ENCODE results near the gene TACR1.
"Not testable (repeated sequence)": the region's sequence is repeated elsewhere in the genome, so short reads cannot be mapped to it uniquely, and the experiment has no call there.

The TACR1 gene

GRCh38 chr2:75057150-75057549 is 142.2 kb downstream of the TACR1 start:
- H3K27ac ChIP-seq (ENCODE audit: insufficient read depth, low read length, poor library complexity, severe bottlenecking); H3K4me3 ChIP-seq (ENCODE audit: insufficient read depth, low read depth, low read length, poor library complexity, severe bottlenecking); H3K36me3 ChIP-seq (ENCODE audit: control insufficient read depth, insufficient read depth, low read length); H3K4me1 ChIP-seq (ENCODE audit: control insufficient read depth, insufficient read depth, low read length, poor library complexity, severe bottlenecking); H3K27me3 ChIP-seq (replicated peaks; ENCODE audit: control insufficient read depth, insufficient read depth, low read length, poor library complexity, severe bottlenecking); H3K9me3 ChIP-seq (ENCODE audit: control insufficient read depth, low read length); DNase-seq: not testable (repeated sequence)

- H3K9me3 ChIP-seq (ENCODE audit: control insufficient read depth, low read length), result no peaks in the 10 kb centered on the region
- no peak overlapping the region for H3K4me3 ChIP-seq (ENCODE audit: insufficient read depth, low read depth, low read length, poor library complexity, severe bottlenecking)
- H3K27ac ChIP-seq (ENCODE audit: insufficient read depth, low read length, poor library complexity, severe bottlenecking), result no peak overlapping the region
- no peak for DNase-seq
- H3K4me1 ChIP-seq (ENCODE audit: control insufficient read depth, insufficient read depth, low read length, poor library complexity, severe bottlenecking), result no peaks in the 10 kb centered on the region
- H3K36me3 ChIP-seq (ENCODE audit: control insufficient read depth, insufficient read depth, low read length), result no peaks in the 10 kb centered on the region
- H3K27me3 ChIP-seq (replicated peaks; ENCODE audit: control insufficient read depth, insufficient read depth, low read length, poor library complexity, severe bottlenecking), result no peaks in the 10 kb centered on the region
Observed at GRCh38 chr2:75055820-75056675, 143.3 kb downstream of the TACR1 start.

GRCh38 chr2:75055142-75055819 is 144.0 kb downstream of the TACR1 start:
- H3K27me3 ChIP-seq (replicated peaks; ENCODE audit: control insufficient read depth, insufficient read depth, low read length, poor library complexity, severe bottlenecking), result no peaks in the 10 kb centered on the region
- no peak for DNase-seq
- H3K4me3 ChIP-seq (ENCODE audit: insufficient read depth, low read depth, low read length, poor library complexity, severe bottlenecking), result no peak overlapping the region
- no peak overlapping the region for H3K27ac ChIP-seq (ENCODE audit: insufficient read depth, low read length, poor library complexity, severe bottlenecking)
- H3K4me1 ChIP-seq (ENCODE audit: control insufficient read depth, insufficient read depth, low read length, poor library complexity, severe bottlenecking), result no peaks in the 10 kb centered on the region
- no peaks in the 10 kb centered on the region for H3K36me3 ChIP-seq (ENCODE audit: control insufficient read depth, insufficient read depth, low read length)
- H3K9me3 ChIP-seq (ENCODE audit: control insufficient read depth, low read length), result no peaks in the 10 kb centered on the region

- H3K4me3 ChIP-seq (ENCODE audit: insufficient read depth, low read depth, low read length, poor library complexity, severe bottlenecking), result no peak overlapping the region
- no peak overlapping the region for H3K27ac ChIP-seq (ENCODE audit: insufficient read depth, low read length, poor library complexity, severe bottlenecking)
- H3K27me3 ChIP-seq (replicated peaks; ENCODE audit: control insufficient read depth, insufficient read depth, low read length, poor library complexity, severe bottlenecking), result no peaks in the 10 kb centered on the region
- H3K9me3 ChIP-seq (ENCODE audit: control insufficient read depth, low read length), result no peaks in the 10 kb centered on the region
- no peaks in the 10 kb centered on the region for H3K4me1 ChIP-seq (ENCODE audit: control insufficient read depth, insufficient read depth, low read length, poor library complexity, severe bottlenecking)
- no peak for DNase-seq
- no peaks in the 10 kb centered on the region for H3K36me3 ChIP-seq (ENCODE audit: control insufficient read depth, insufficient read depth, low read length)
Observed at GRCh38 chr2:75054296-75054695, 145.0 kb downstream of the TACR1 start.

GRCh38 chr2:75053484-75054112 is 145.7 kb downstream of the TACR1 start:
- Histone ChIP-seq H3K27me3 (replicated peaks; ENCODE audit: control insufficient read depth, insufficient read depth, low read length, poor library complexity, severe bottlenecking) (no peaks in the 10 kb centered on the region), H3K27ac (ENCODE audit: insufficient read depth, low read length, poor library complexity, severe bottlenecking) (no peak overlapping the region), H3K4me1 (ENCODE audit: control insufficient read depth, insufficient read depth, low read length, poor library complexity, severe bottlenecking) (no peaks in the 10 kb centered on the region), H3K9me3 (ENCODE audit: control insufficient read depth, low read length) (no peaks in the 10 kb centered on the region), H3K36me3 (ENCODE audit: control insufficient read depth, insufficient read depth, low read length) (no peaks in the 10 kb centered on the region), H3K4me3 (ENCODE audit: insufficient read depth, low read depth, low read length, poor library complexity, severe bottlenecking) (no peak overlapping the region)
- DNase-seq, result no peak

GRCh38 chr2:75047992-75048625 is 151.2 kb downstream of the TACR1 start:
- Histone ChIP-seq H3K4me3 (ENCODE audit: insufficient read depth, low read depth, low read length, poor library complexity, severe bottlenecking) (no peak overlapping the region), H3K9me3 (ENCODE audit: control insufficient read depth, low read length) (no peaks in the 10 kb centered on the region), H3K36me3 (ENCODE audit: control insufficient read depth, insufficient read depth, low read length) (no peaks in the 10 kb centered on the region), H3K27ac (ENCODE audit: insufficient read depth, low read length, poor library complexity, severe bottlenecking) (no peak overlapping the region), H3K4me1 (ENCODE audit: control insufficient read depth, insufficient read depth, low read length, poor library complexity, severe bottlenecking) (no peaks in the 10 kb centered on the region), H3K27me3 (replicated peaks; ENCODE audit: control insufficient read depth, insufficient read depth, low read length, poor library complexity, severe bottlenecking) (no peaks in the 10 kb centered on the region)
- DNase-seq, result no peak

- Histone ChIP-seq H3K27me3 (replicated peaks; ENCODE audit: control insufficient read depth, insufficient read depth, low read length, poor library complexity, severe bottlenecking) (no peaks in the 10 kb centered on the region), H3K4me1 (ENCODE audit: control insufficient read depth, insufficient read depth, low read length, poor library complexity, severe bottlenecking) (no peaks in the 10 kb centered on the region), H3K36me3 (ENCODE audit: control insufficient read depth, insufficient read depth, low read length) (no peaks in the 10 kb centered on the region), H3K4me3 (ENCODE audit: insufficient read depth, low read depth, low read length, poor library complexity, severe bottlenecking) (no peak overlapping the region), H3K27ac (ENCODE audit: insufficient read depth, low read length, poor library complexity, severe bottlenecking) (no peak overlapping the region), H3K9me3 (ENCODE audit: control insufficient read depth, low read length) (no peaks in the 10 kb centered on the region)
- DNase-seq, result no peak
Observed at GRCh38 chr2:75047189-75047991, 151.9 kb downstream of the TACR1 start.

- Histone ChIP-seq H3K4me1 (ENCODE audit: control insufficient read depth, insufficient read depth, low read length, poor library complexity, severe bottlenecking) (no peaks in the 10 kb centered on the region), H3K4me3 (ENCODE audit: insufficient read depth, low read depth, low read length, poor library complexity, severe bottlenecking) (no peak overlapping the region), H3K36me3 (ENCODE audit: control insufficient read depth, insufficient read depth, low read length) (no peaks in the 10 kb centered on the region), H3K27ac (ENCODE audit: insufficient read depth, low read length, poor library complexity, severe bottlenecking) (no peak overlapping the region), H3K27me3 (replicated peaks; ENCODE audit: control insufficient read depth, insufficient read depth, low read length, poor library complexity, severe bottlenecking) (no peaks in the 10 kb centered on the region), H3K9me3 (ENCODE audit: control insufficient read depth, low read length) (no peaks in the 10 kb centered on the region)
- no peak for DNase-seq
Observed at GRCh38 chr2:75045526-75046050, 153.7 kb downstream of the TACR1 start.

GRCh38 chr2:75044291-75044690 is 155.0 kb downstream of the TACR1 start:
- Histone ChIP-seq H3K36me3 (ENCODE audit: control insufficient read depth, insufficient read depth, low read length) (no peaks in the 10 kb centered on the region), H3K27me3 (replicated peaks; ENCODE audit: control insufficient read depth, insufficient read depth, low read length, poor library complexity, severe bottlenecking) (no peaks in the 10 kb centered on the region)

More at GRCh38 chr2:75044291-75044690, 155.0 kb downstream of the TACR1 start:
- Histone ChIP-seq H3K9me3 (ENCODE audit: control insufficient read depth, low read length) (no peaks in the 10 kb centered on the region), H3K27ac (ENCODE audit: insufficient read depth, low read length, poor library complexity, severe bottlenecking) (no peak overlapping the region), H3K4me3 (ENCODE audit: insufficient read depth, low read depth, low read length, poor library complexity, severe bottlenecking) (no peak overlapping the region), H3K4me1 (ENCODE audit: control insufficient read depth, insufficient read depth, low read length, poor library complexity, severe bottlenecking) (no peaks in the 10 kb centered on the region)
- no peak for DNase-seq

All from effector memory CD4-positive, alpha-beta T cell (primary cell).